Central memory CD4-positive, alpha-beta T cell (primary cell): ENCODE data around the gene CGB7.
A peak's percentile ranks its signal among the peaks of the same experiment; 100 is the strongest.
"Not testable (repeated sequence)": the region's sequence is repeated elsewhere in the genome, so short reads cannot be mapped to it uniquely, and the experiment has no call there.

Experiments
- DNase-seq: peaks from one replicate; pipeline ENCODE4 v3.0.0; 2022

Gene CGB7

GRCh38 chr19:49073514-49074378 lies 16.2 kb upstream of the CGB7 start:
- no peak for DNase-seq

GRCh38 chr19:49071860-49072547 lies 14.5 kb upstream of the CGB7 start:
- DNase-seq, result no peak

- no peak for DNase-seq
Observed at GRCh38 chr19:49070416-49070815, 12.9 kb upstream of the CGB7 start.

GRCh38 chr19:49069026-49069425 lies 11.5 kb upstream of the CGB7 start:
- no peak for DNase-seq

- DNase-seq, result no peak
Observed at GRCh38 chr19:49067554-49067953, 10.0 kb upstream of the CGB7 start.

- DNase-seq, result no peak
Observed at GRCh38 chr19:49065905-49066512, 8.5 kb upstream of the CGB7 start.

GRCh38 chr19:49064768-49065611 lies 7.4 kb upstream of the CGB7 start, which contains the start of gene NTF4:
TSS of gene NTF4 (minus strand) at chr19:49064818. CDS start at chr19:49061997, 2,821 bp downstream.
- no peak for DNase-seq

GRCh38 chr19:49064029-49064629 lies 6.6 kb upstream of the CGB7 start:
- DNase-seq, result no peak

- DNase-seq, result no peak
Observed at GRCh38 chr19:49061445-49061844, 3.9 kb upstream of the CGB7 start.

- no peak for DNase-seq
Observed at GRCh38 chr19:49061000-49061399, 3.5 kb upstream of the CGB7 start.

GRCh38 chr19:49059053-49059452 lies 1.5 kb upstream of the CGB7 start:
- DNase-seq, result no peak

- DNase-seq, result no peak
Observed at GRCh38 chr19:49058562-49058961, 1.0 kb upstream of the CGB7 start.

- DNase-seq, result not testable (repeated sequence)
Observed at GRCh38 chr19:49056902-49057596, 500 bp downstream of the CGB7 start.

GRCh38 chr19:49056101-49056901 lies 1.2 kb downstream of the CGB7 start:
- peak; percentile 48 for DNase-seq

GRCh38 chr19:49050376-49051033 lies 7.0 kb downstream of the CGB7 start:
- not testable (repeated sequence) for DNase-seq

GRCh38 chr19:49049834-49050233 lies 7.7 kb downstream of the CGB7 start:
- not testable (repeated sequence) for DNase-seq

GRCh38 chr19:49049011-49049410 lies 8.5 kb downstream of the CGB7 start, which contains the start of gene CGB8:
TSS of gene CGB8 (minus strand) at chr19:49049111. CDS start at chr19:49048739, 372 bp downstream.
- not testable (repeated sequence) for DNase-seq

GRCh38 chr19:49043548-49043947 lies 14.0 kb downstream of the CGB7 start, which contains the start of gene CGB5:
TSS of gene CGB5 (plus strand) at chr19:49043848. CDS start at chr19:49044210, 362 bp downstream.
- DNase-seq, result not testable (repeated sequence)

GRCh38 chr19:49042666-49043065 lies 14.9 kb downstream of the CGB7 start:
- DNase-seq, result not testable (repeated sequence)

- no peak for DNase-seq
Observed at GRCh38 chr19:49042177-49042576, 15.4 kb downstream of the CGB7 start.
